ENCODE data around the gene PRSS3. TPM values are rescaled to one million over a fixed set of nuclear protein-coding genes. Genes with fewer than 3 reads are reported as not detected.
A peak's percentile ranks its signal among the peaks of the same experiment; 100 is the strongest.
"Not testable (repeated sequence)": the region's sequence is repeated elsewhere in the genome, so short reads cannot be mapped to it uniquely, and the experiment has no call there.

PRSS3 gene
- total RNA-seq, 2 experiments from 2014 or later: not detected

DNA sequence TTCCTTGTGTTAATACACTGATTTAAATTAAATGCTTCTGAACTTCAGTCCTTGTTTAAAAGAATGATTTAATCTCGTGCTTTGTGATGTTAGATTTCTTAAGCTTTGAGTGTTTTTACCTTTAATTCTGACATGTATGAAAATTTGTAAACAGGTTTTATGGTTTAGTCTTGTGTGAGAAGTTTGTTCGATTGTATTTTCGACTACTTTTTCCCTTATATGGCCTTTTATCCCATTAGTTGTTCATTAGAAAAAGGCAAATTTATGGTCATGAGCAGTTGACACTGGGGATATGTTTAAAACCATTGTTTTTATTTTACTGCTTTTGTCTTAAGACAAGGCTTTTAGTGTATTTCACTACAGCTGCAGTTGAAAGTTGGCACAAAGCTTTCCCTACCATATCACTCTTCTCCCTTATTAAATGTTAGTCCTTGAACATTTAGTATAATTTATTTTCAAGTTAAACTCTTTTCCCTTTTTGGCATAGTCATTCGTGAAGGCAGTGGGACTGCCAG is 24.9 kb downstream of the PRSS3 start:
- Histone ChIP-seq H3K27ac (ENCODE audit: low read depth in 1 of 2, low read length in 2 of 2) (no peak overlapping the region), H3K27me3 (ENCODE audit: control insufficient read depth in 1 of 2, insufficient read depth in 2 of 2, low read length in 2 of 2) (no peaks in the 10 kb centered on the region), H3K36me3 (ENCODE audit: insufficient read depth, low read length) (no peaks in the 10 kb centered on the region), H3K9me3 (ENCODE audit: control insufficient read depth in 1 of 2, insufficient read depth in 1 of 2, low read length in 2 of 2) (no peaks in the 10 kb centered on the region), H3K4me1 (ENCODE audit: insufficient read depth, low read length) (peaks cover 27% of the 10 kb centered on the region), H3K4me3 (ENCODE audit: low read length) (no peak overlapping the region)
- H3K9me3 Mint-ChIP-seq: no peaks in the 10 kb centered on the region
- peaks cover 17% of the 10 kb centered on the region for H3K36me3 Mint-ChIP-seq (ENCODE audit: low read depth)
- no peak for ATAC-seq (ENCODE audit: poor library complexity)
- H3K27me3 Mint-ChIP-seq: no peaks in the 10 kb centered on the region
- ChIA-PET CTCF (interaction anchor here (1.0 kb wide), 1 partner anchor 41 kb away, joined by 3 read pairs; no protein-coding TSS in a partner anchor), POLR2A (no interaction called here)
- peaks cover 40% of the 10 kb centered on the region for H3K4me1 Mint-ChIP-seq (ENCODE audit: low read depth)
- peak overlapping the region; percentile 95 for H3K4me3 Mint-ChIP-seq
- H3K27ac Mint-ChIP-seq: peak overlapping the region; percentile 88
- TF ChIP-seq, protein P1, sequence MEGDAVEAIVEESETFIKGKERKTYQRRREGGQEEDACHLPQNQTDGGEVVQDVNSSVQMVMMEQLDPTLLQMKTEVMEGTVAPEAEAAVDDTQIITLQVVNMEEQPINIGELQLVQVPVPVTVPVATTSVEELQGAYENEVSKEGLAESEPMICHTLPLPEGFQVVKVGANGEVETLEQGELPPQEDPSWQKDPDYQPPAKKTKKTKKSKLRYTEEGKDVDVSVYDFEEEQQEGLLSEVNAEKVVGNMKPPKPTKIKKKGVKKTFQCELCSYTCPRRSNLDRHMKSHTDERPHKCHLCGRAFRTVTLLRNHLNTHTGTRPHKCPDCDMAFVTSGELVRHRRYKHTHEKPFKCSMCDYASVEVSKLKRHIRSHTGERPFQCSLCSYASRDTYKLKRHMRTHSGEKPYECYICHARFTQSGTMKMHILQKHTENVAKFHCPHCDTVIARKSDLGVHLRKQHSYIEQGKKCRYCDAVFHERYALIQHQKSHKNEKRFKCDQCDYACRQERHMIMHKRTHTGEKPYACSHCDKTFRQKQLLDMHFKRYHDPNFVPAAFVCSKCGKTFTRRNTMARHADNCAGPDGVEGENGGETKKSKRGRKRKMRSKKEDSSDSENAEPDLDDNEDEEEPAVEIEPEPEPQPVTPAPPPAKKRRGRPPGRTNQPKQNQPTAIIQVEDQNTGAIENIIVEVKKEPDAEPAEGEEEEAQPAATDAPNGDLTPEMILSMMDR (IDR thresholded peaks at IDR 0.05): no peak
- no peak for DNase-seq
- intact Hi-C loops (cut with DNase I, micrococcal nuclease): no loop called here

DNA sequence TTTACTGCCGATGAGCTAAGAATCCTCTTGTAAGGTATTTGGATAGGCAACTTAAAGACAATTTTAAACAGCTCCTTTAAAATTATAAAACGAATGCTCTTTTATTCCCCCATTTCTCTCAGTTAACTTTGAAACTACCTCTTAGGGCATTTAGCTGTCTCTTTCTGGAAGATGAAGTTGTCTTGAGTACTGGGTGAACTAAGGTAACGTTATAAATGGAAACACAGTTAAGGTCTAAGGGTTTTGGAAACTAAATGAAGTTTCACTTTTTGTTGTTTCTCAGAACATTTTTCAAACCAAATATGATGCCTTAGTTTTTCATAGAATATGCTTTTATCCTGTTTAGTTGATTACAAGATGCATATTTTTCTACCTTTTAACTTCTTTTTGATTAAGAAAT is 28.4 kb downstream of the PRSS3 start:
- POLR2A ChIA-PET: interaction anchor here (1.8 kb wide), 1 partner anchor 10 kb away, joined by 7 read pairs; no protein-coding TSS in a partner anchor

DNA sequence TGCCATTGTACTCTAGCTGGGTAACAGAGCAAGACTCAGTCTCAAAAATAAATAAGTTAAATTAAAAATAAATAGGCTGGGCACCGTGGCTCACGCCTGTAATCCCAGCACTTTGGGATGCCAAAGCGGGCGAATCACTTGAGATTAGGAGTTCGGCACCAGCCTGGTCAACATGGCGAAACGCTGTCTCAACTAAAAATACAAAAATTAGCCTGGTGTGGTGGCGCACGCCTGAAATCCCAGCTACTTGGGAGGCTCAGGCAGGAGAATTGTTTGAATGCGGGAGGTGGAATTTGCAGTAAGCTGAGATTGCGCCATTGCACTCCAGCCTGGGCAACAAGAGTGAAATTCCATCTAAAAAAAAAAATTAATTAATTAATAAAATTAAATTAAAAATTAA is 31.9 kb downstream of the PRSS3 start:
- H3K9me3 ChIP-seq (ENCODE audit: control insufficient read depth in 1 of 2, insufficient read depth in 1 of 2, low read length in 2 of 2); H3K4me1 ChIP-seq (ENCODE audit: insufficient read depth, low read length); H3K27ac Mint-ChIP-seq; H3K27me3 Mint-ChIP-seq; H3K9me3 Mint-ChIP-seq; H3K27ac ChIP-seq (ENCODE audit: low read depth in 1 of 2, low read length in 2 of 2); H3K4me3 Mint-ChIP-seq; POLR2A ChIA-PET; H3K4me3 ChIP-seq (ENCODE audit: low read length); H3K36me3 ChIP-seq (ENCODE audit: insufficient read depth, low read length); H3K36me3 Mint-ChIP-seq (ENCODE audit: low read depth); H3K4me1 Mint-ChIP-seq (ENCODE audit: low read depth); H3K27me3 ChIP-seq (ENCODE audit: control insufficient read depth in 1 of 2, insufficient read depth in 2 of 2, low read length in 2 of 2); intact Hi-C loops (cut with DNase I, micrococcal nuclease); DNase-seq; ATAC-seq (ENCODE audit: poor library complexity): not testable (repeated sequence)
- CTCF ChIA-PET: interaction anchor here (0.6 kb wide), 1 partner anchor 469 kb away, joined by 3 read pairs; no protein-coding TSS in a partner anchor

More for the DNA sequence above, 28.4 kb downstream of the PRSS3 start:
- TF ChIP-seq, protein P1 (IDR thresholded peaks at IDR 0.05): no peak
- Mint-ChIP-seq H3K27me3 (no peaks in the 10 kb centered on the region), H3K4me3 (no peak overlapping the region), H3K27ac (no peak overlapping the region), H3K36me3 (ENCODE audit: low read depth) (peaks cover 7% of the 10 kb centered on the region), H3K4me1 (ENCODE audit: low read depth) (peaks cover 24% of the 10 kb centered on the region), H3K9me3 (no peaks in the 10 kb centered on the region)
- DNase-seq (no peak), ATAC-seq (ENCODE audit: poor library complexity) (no peak)
- intact Hi-C loops (cut with DNase I, micrococcal nuclease): no loop called here
- Histone ChIP-seq H3K27me3 (ENCODE audit: control insufficient read depth in 1 of 2, insufficient read depth in 2 of 2, low read length in 2 of 2) (no peaks in the 10 kb centered on the region), H3K36me3 (ENCODE audit: insufficient read depth, low read length) (no peaks in the 10 kb centered on the region), H3K27ac (ENCODE audit: low read depth in 1 of 2, low read length in 2 of 2) (no peak overlapping the region), H3K9me3 (ENCODE audit: control insufficient read depth in 1 of 2, insufficient read depth in 1 of 2, low read length in 2 of 2) (no peaks in the 10 kb centered on the region), H3K4me3 (ENCODE audit: low read length) (no peak overlapping the region), H3K4me1 (ENCODE audit: insufficient read depth, low read length) (peaks cover 15% of the 10 kb centered on the region)
- CTCF ChIA-PET: interaction anchor here (2.5 kb wide), 1 partner anchor 10 kb away, joined by 10 read pairs; no protein-coding TSS in a partner anchor

DNA sequence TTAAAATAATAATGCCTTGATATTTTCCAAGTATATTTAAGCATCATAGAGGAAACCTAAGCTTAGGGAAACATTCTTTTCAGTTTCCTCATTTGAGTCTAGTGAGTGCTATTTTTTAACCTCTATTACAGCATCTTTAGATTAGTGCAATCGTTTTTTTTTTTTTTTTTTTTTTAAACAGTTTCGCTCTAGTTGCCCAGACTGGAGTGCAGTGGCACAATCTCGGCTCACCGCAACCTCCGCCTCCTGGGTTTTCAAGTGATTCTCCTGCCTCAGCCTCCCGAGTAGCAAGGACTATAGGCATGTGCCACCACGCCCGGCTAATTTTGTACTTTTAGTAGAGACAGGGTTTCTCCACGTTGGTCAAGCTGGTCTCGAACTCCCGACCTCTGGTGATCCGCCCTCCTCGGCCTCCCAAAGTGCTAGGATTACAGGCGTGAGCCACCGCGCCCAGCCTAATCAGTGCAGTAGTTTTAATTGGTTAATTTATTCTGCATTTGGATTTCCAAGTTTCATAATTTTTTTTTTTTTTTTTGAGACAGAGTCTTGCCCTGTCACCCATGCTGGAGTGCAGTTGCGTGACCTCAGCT is 34.4 kb downstream of the PRSS3 start:
- H3K27me3 ChIP-seq (ENCODE audit: control insufficient read depth in 1 of 2, insufficient read depth in 2 of 2, low read length in 2 of 2); DNase-seq; H3K36me3 ChIP-seq (ENCODE audit: insufficient read depth, low read length); H3K4me3 ChIP-seq (ENCODE audit: low read length); H3K4me1 ChIP-seq (ENCODE audit: insufficient read depth, low read length); intact Hi-C loops (cut with DNase I, micrococcal nuclease); ATAC-seq (ENCODE audit: poor library complexity); H3K36me3 Mint-ChIP-seq (ENCODE audit: low read depth); H3K4me3 Mint-ChIP-seq; H3K27ac Mint-ChIP-seq; H3K9me3 ChIP-seq (ENCODE audit: control insufficient read depth in 1 of 2, insufficient read depth in 1 of 2, low read length in 2 of 2); H3K4me1 Mint-ChIP-seq (ENCODE audit: low read depth); H3K27me3 Mint-ChIP-seq; H3K27ac ChIP-seq (ENCODE audit: low read depth in 1 of 2, low read length in 2 of 2); H3K9me3 Mint-ChIP-seq; CTCF ChIA-PET: not testable (repeated sequence)
- POLR2A ChIA-PET: interaction anchor here (1.1 kb wide), 1 partner anchor 16 kb away, joined by 4 read pairs; no protein-coding TSS in a partner anchor
